AG10803 (cell line): ENCODE measurements around the gene STAC2.
A peak's percentile ranks its signal among the peaks of the same experiment; 100 is the strongest.

Experiments
- DNase-seq: peaks from one replicate; pipeline ENCODE4 v3.0.0; 2010; ENCODE audit warnings: low read depth
- H3K4me3 ChIP-seq: 2 replicates; pipeline ENCODE4 v1.5.1; 2011; ENCODE audit warnings: mild to moderate bottlenecking, low read length, control low read depth
- CTCF ChIP-seq: conservative IDR thresholded peaks from 2 replicates; pipeline ENCODE4 v1.5.1; 2011; ENCODE audit warnings: mild to moderate bottlenecking, low read length, control low read depth, inconsistent platforms

Gene STAC2

GRCh38 chr17:39217734-39218369, 7.9 kb downstream of the STAC2 start:
- no peak overlapping the region for H3K4me3 ChIP-seq
- no peak for TF ChIP-seq CTCF

GRCh38 chr17:39213852-39214251, 11.9 kb downstream of the STAC2 start:
- no peak for DNase-seq
- no peak overlapping the region for H3K4me3 ChIP-seq
- no peak for TF ChIP-seq CTCF

More at GRCh38 chr17:39217734-39218369, 7.9 kb downstream of the STAC2 start:
- no peak for DNase-seq

GRCh38 chr17:39212841-39213480, 12.8 kb downstream of the STAC2 start:
- no peak for DNase-seq
- TF ChIP-seq CTCF = no peak
- H3K4me3 ChIP-seq = no peak overlapping the region

- H3K4me3 ChIP-seq = no peak overlapping the region
- peak; percentile 17 for DNase-seq
- TF ChIP-seq CTCF = no peak
Measured at GRCh38 chr17:39212195-39212810, 13.4 kb downstream of the STAC2 start.

GRCh38 chr17:39210093-39210434, 15.7 kb downstream of the STAC2 start:
- H3K4me3 ChIP-seq = peak overlapping the region; percentile 46
- no peak for TF ChIP-seq CTCF
- no peak for DNase-seq

GRCh38 chr17:39209317-39210092, 16.2 kb downstream of the STAC2 start:
- no peak for TF ChIP-seq CTCF
- peak overlapping the region; percentile 46 for H3K4me3 ChIP-seq
- peak; percentile 43 for DNase-seq
